ENCODE measurements around the gene MANBA.

GRCh38 chr4:102736636-102737549, 23.9 kb downstream of the MANBA start:
- no peak for TF ChIP-seq FOXP2 (optimal IDR thresholded peaks at IDR 0.05; ENCODE audit: borderline replicate concordance, extremely low read depth, extremely low read length, insufficient read depth)
- no peak for TF ChIP-seq REST (IDR thresholded peaks at IDR 0.05; ENCODE audit: insufficient read depth in 1 of 2, low read depth in 2 of 2, low read length in 2 of 2)
- no peak for TF ChIP-seq TAF1 (IDR thresholded peaks at IDR 0.05; ENCODE audit: borderline replicate concordance, insufficient read depth, low read length)

All from PFSK-1 (cell line).